Effector CD8-positive, alpha-beta T cell (primary cell): ENCODE data around the gene SGCB.

Source experiments
- DNase-seq: peaks from one replicate; lab custom pipeline; 2025; lab: John Stamatoyannopoulos, UW

The SGCB gene

GRCh38 chr4:52019936-52020657, 18.0 kb downstream of the SGCB start, which contains the start of gene LRRC66:
Gene LRRC66, minus strand, starts transcription at chr4:52020363. Its CDS starts 2,750 bp downstream, at chr4:52017613.
- DNase-seq, result no peak

GRCh38 chr4:52017814-52018213, 20.3 kb downstream of the SGCB start:
- DNase-seq, result no peak

GRCh38 chr4:52016981-52017380, 21.1 kb downstream of the SGCB start:
- DNase-seq, result no peak

- DNase-seq, result no peak
Observed at GRCh38 chr4:52015366-52015765, 22.7 kb downstream of the SGCB start.

- no peak for DNase-seq
Observed at GRCh38 chr4:52014903-52015302, 23.2 kb downstream of the SGCB start.

GRCh38 chr4:52012651-52013050, 25.4 kb downstream of the SGCB start:
- no peak for DNase-seq

- DNase-seq, result no peak
Observed at GRCh38 chr4:52010986-52011385, 27.1 kb downstream of the SGCB start.

- DNase-seq, result no peak
Observed at GRCh38 chr4:52006887-52007286, 31.2 kb downstream of the SGCB start.

GRCh38 chr4:52005604-52006273, 32.4 kb downstream of the SGCB start:
- DNase-seq, result no peak

GRCh38 chr4:52004414-52004813, 33.7 kb downstream of the SGCB start:
- DNase-seq, result no peak

- no peak for DNase-seq
Observed at GRCh38 chr4:52001616-52002015, 36.5 kb downstream of the SGCB start.

GRCh38 chr4:51999250-51999649, 38.8 kb downstream of the SGCB start:
- no peak for DNase-seq

GRCh38 chr4:51998837-51999236, 39.3 kb downstream of the SGCB start:
- no peak for DNase-seq

- DNase-seq, result no peak
Observed at GRCh38 chr4:51997647-51998046, 40.5 kb downstream of the SGCB start.

GRCh38 chr4:51995647-51996220, 42.4 kb downstream of the SGCB start:
- DNase-seq, result no peak
